ENCODE data around the gene SMYD2.

Gene SMYD2

GRCh38 chr1:214312530-214313051 lies 31.6 kb downstream of the SMYD2 start:
- in situ Hi-C loops (cut with MboI; ENCODE audit: low sequenced_read_pairs, unreplicated experiment), result no loop called here
- TF ChIP-seq, protein P1, sequence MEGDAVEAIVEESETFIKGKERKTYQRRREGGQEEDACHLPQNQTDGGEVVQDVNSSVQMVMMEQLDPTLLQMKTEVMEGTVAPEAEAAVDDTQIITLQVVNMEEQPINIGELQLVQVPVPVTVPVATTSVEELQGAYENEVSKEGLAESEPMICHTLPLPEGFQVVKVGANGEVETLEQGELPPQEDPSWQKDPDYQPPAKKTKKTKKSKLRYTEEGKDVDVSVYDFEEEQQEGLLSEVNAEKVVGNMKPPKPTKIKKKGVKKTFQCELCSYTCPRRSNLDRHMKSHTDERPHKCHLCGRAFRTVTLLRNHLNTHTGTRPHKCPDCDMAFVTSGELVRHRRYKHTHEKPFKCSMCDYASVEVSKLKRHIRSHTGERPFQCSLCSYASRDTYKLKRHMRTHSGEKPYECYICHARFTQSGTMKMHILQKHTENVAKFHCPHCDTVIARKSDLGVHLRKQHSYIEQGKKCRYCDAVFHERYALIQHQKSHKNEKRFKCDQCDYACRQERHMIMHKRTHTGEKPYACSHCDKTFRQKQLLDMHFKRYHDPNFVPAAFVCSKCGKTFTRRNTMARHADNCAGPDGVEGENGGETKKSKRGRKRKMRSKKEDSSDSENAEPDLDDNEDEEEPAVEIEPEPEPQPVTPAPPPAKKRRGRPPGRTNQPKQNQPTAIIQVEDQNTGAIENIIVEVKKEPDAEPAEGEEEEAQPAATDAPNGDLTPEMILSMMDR (IDR thresholded peaks at IDR 0.05; ENCODE audit: borderline replicate concordance, control extremely low read depth, extremely low read depth, insufficient read depth, missing control alignments), result no peak
- no peak for DNase-seq (ENCODE audit: low spot score)

GRCh38 chr1:214314178-214314843 lies 33.4 kb downstream of the SMYD2 start:
- DNase-seq (ENCODE audit: low spot score), result no peak
- in situ Hi-C loops (cut with MboI; ENCODE audit: low sequenced_read_pairs, unreplicated experiment), result no loop called here
- TF ChIP-seq, protein P1 (IDR thresholded peaks at IDR 0.05; ENCODE audit: borderline replicate concordance, control extremely low read depth, extremely low read depth, insufficient read depth, missing control alignments), result no peak

GRCh38 chr1:214316593-214316992 lies 35.6 kb downstream of the SMYD2 start:
- in situ Hi-C loops (cut with MboI; ENCODE audit: low sequenced_read_pairs, unreplicated experiment), result loop anchor here (5.0 kb wide), 1 partner anchor 49 kb away; no protein-coding TSS in a partner anchor
- no peak for DNase-seq (ENCODE audit: low spot score)
- TF ChIP-seq, protein P1 (IDR thresholded peaks at IDR 0.05; ENCODE audit: borderline replicate concordance, control extremely low read depth, extremely low read depth, insufficient read depth, missing control alignments), result no peak

- TF ChIP-seq, protein P1 (IDR thresholded peaks at IDR 0.05; ENCODE audit: borderline replicate concordance, control extremely low read depth, extremely low read depth, insufficient read depth, missing control alignments), result no peak
- DNase-seq (ENCODE audit: low spot score), result no peak
- in situ Hi-C loops (cut with MboI; ENCODE audit: low sequenced_read_pairs, unreplicated experiment), result loop anchor here (5.0 kb wide), 1 partner anchor 50 kb away; no protein-coding TSS in a partner anchor
Observed at GRCh38 chr1:214317300-214317699, 36.3 kb downstream of the SMYD2 start.

GRCh38 chr1:214317734-214318133 lies 36.8 kb downstream of the SMYD2 start:
- TF ChIP-seq, protein P1 (IDR thresholded peaks at IDR 0.05; ENCODE audit: borderline replicate concordance, control extremely low read depth, extremely low read depth, insufficient read depth, missing control alignments), result no peak
- no peak for DNase-seq (ENCODE audit: low spot score)
- in situ Hi-C loops (cut with MboI; ENCODE audit: low sequenced_read_pairs, unreplicated experiment), result loop anchor here (5.0 kb wide), 1 partner anchor 50 kb away; no protein-coding TSS in a partner anchor

DNA sequence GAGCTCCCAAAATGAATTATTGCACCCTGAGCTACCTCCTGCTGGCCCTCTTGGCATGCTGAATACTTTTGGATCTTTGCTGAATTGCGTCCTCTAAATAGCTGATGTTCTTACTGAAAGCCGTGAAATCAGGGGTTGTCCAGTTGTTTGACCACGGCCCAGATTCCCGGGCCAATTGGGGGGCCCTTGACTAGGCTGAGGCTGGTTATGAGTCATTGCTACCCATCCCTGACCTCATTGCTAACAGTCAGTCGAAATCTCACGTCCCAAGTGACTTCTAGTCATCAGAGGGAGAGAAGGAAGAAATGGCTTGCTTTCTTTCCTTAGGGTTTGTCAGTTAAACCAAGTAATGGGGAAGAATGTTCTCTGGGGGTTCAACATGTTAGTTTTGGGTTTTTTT lies 37.4 kb downstream of the SMYD2 start:
- DNase-seq (ENCODE audit: low spot score), result no peak
- TF ChIP-seq, protein P1 (IDR thresholded peaks at IDR 0.05; ENCODE audit: borderline replicate concordance, control extremely low read depth, extremely low read depth, insufficient read depth, missing control alignments), result no peak
- in situ Hi-C loops (cut with MboI; ENCODE audit: low sequenced_read_pairs, unreplicated experiment), result loop anchor here (5.0 kb wide), 1 partner anchor 51 kb away; no protein-coding TSS in a partner anchor

All from GM13976 (cell line).